SK-N-SH treated with all-trans-retinoic acid at 6 μM for 48 hours (cell line): ENCODE data around the gene CHMP3.

Experiments used
- ATAC-seq: fragments of 200-7000 bp; cut with Tn5 transposase; 3 replicates; pipeline ENCODE4 v1.9.1; 2020; ENCODE audit warnings: mild to moderate bottlenecking, moderate library complexity
- ARNTL ChIP-seq: fragments of 450-650 bp; formaldehyde crosslinking; IDR thresholded peaks from 2 replicates; pipeline ENCODE4 v1.5.0; 2020; ENCODE audit warnings: low read depth, mild to moderate bottlenecking, moderate library complexity, borderline replicate concordance
- BACH2 ChIP-seq: fragments of 250-450 bp; sonication (Bioruptor Pico); IDR thresholded peaks from 2 replicates; pipeline ENCODE4 v1.9.0; 2021; ENCODE audit warnings: mild to moderate bottlenecking, borderline replicate concordance
- CSDC2 ChIP-seq: fragments of 250-450 bp; sonication (Bioruptor Pico); IDR thresholded peaks from 2 replicates; pipeline ENCODE4 v1.5.0; 2020; ENCODE audit warnings: mild to moderate bottlenecking, moderate library complexity
- ESRRG ChIP-seq: fragments of 250-450 bp; sonication (Bioruptor Pico); IDR thresholded peaks from 2 replicates; pipeline ENCODE4 v1.6.1; 2021; ENCODE audit warnings: mild to moderate bottlenecking
- GLIS3 ChIP-seq: fragments of 250-450 bp; sonication (Bioruptor Pico); IDR thresholded peaks from 2 replicates; pipeline ENCODE4 v1.5.0; 2020; ENCODE audit warnings: mild to moderate bottlenecking, moderate library complexity
- ISL1 ChIP-seq: fragments of 250-450 bp; sonication (Bioruptor Pico); IDR thresholded peaks from 2 replicates; pipeline ENCODE4 v2.1.2; 2022; ENCODE audit warnings: mild to moderate bottlenecking, moderate library complexity
- OSR1 ChIP-seq: fragments of 250-450 bp; sonication (Bioruptor Pico); IDR thresholded peaks from 2 replicates; pipeline ENCODE4 v1.8.0; 2022; ENCODE audit warnings: moderate library complexity, mild to moderate bottlenecking, inconsistent platforms
- PATZ1 ChIP-seq: fragments of 250-450 bp; sonication (Bioruptor Pico); IDR thresholded peaks from 2 replicates; pipeline ENCODE4 v1.8.0; 2020; ENCODE audit warnings: mild to moderate bottlenecking, moderate library complexity, borderline replicate concordance
- POU6F1 ChIP-seq: fragments of 250-450 bp; sonication (Bioruptor Pico); IDR thresholded peaks from 2 replicates; pipeline ENCODE4 v1.8.0; 2021; ENCODE audit warnings: low read depth, mild to moderate bottlenecking, moderate library complexity, borderline replicate concordance
- PPARA ChIP-seq: fragments of 250-450 bp; sonication (Bioruptor Pico); IDR thresholded peaks from 2 replicates; pipeline ENCODE4 v1.5.0; 2020; ENCODE audit warnings: mild to moderate bottlenecking, borderline replicate concordance
- SNAI2 ChIP-seq: fragments of 250-450 bp; sonication (Bioruptor Pico); IDR thresholded peaks from 2 replicates; pipeline ENCODE4 v1.5.0; 2020; ENCODE audit warnings: mild to moderate bottlenecking, moderate library complexity
- TCF4 ChIP-seq: fragments of 250-450 bp; sonication (Bioruptor Pico); IDR thresholded peaks from 2 replicates; pipeline ENCODE4 v1.8.0; 2021; ENCODE audit warnings: mild to moderate bottlenecking, moderate library complexity, borderline replicate concordance
- TOX ChIP-seq: fragments of 250-450 bp; sonication (Bioruptor Pico); IDR thresholded peaks from 2 replicates; pipeline ENCODE4 v1.8.0; 2021; ENCODE audit warnings: mild to moderate bottlenecking, moderate library complexity, borderline replicate concordance
- TSHZ2 ChIP-seq: fragments of 250-450 bp; sonication (Bioruptor Pico); IDR thresholded peaks from 2 replicates; pipeline ENCODE4 v1.5.0; 2020; ENCODE audit warnings: mild to moderate bottlenecking, moderate library complexity
- ZC3H10 ChIP-seq: fragments of 250-450 bp; sonication (Bioruptor Pico); IDR thresholded peaks from 2 replicates; pipeline ENCODE4 v1.5.1; 2021; ENCODE audit warnings: mild to moderate bottlenecking, moderate library complexity
- ZFP3 ChIP-seq: fragments of 250-450 bp; sonication (Bioruptor Pico); IDR thresholded peaks from 2 replicates; pipeline ENCODE4 v1.5.0; 2020; ENCODE audit warnings: mild to moderate bottlenecking, moderate library complexity
- ZFP30 ChIP-seq: fragments of 450-650 bp; formaldehyde crosslinking; IDR thresholded peaks from 2 replicates; pipeline ENCODE4 v1.5.0; 2022; ENCODE audit warnings: mild to moderate bottlenecking, moderate library complexity
- ZNF565 ChIP-seq: fragments of 450-650 bp; formaldehyde crosslinking; conservative IDR thresholded peaks from 2 replicates; pipeline ENCODE4 v1.5.0; 2020; ENCODE audit warnings: low read depth, mild to moderate bottlenecking, moderate library complexity
- ZNF70 ChIP-seq: fragments of 450-650 bp; formaldehyde crosslinking; IDR thresholded peaks from 2 replicates; pipeline ENCODE4 v1.5.0; 2020; ENCODE audit warnings: mild to moderate bottlenecking, moderate library complexity
- ZNF8 ChIP-seq: fragments of 450-650 bp; formaldehyde crosslinking; IDR thresholded peaks from 2 replicates; pipeline ENCODE4 v1.5.0; 2020; ENCODE audit warnings: mild to moderate bottlenecking, moderate library complexity

Gene CHMP3

GRCh38 chr2:86454238-86454637, 109.0 kb downstream of the CHMP3 start:
- TF ChIP-seq ESRRG (CRISPR knock-in tag): no peak
- no peak for TF ChIP-seq POU6F1 (CRISPR knock-in tag)
- no peak for TF ChIP-seq OSR1
- no peak for TF ChIP-seq GLIS3 (CRISPR knock-in tag)
- TF ChIP-seq ZNF70 (CRISPR knock-in tag): no peak
- no peak for TF ChIP-seq ISL1 (CRISPR knock-in tag)
- TF ChIP-seq PATZ1 (CRISPR knock-in tag): no peak
- TF ChIP-seq ZFP3 (CRISPR knock-in tag): no peak
- TF ChIP-seq ZC3H10 (CRISPR knock-in tag): no peak
- TF ChIP-seq ARNTL (CRISPR knock-in tag): no peak
- no peak for TF ChIP-seq TOX
- TF ChIP-seq PPARA (CRISPR knock-in tag): no peak
- TF ChIP-seq TCF4 (CRISPR knock-in tag): no peak
- no peak for TF ChIP-seq ZFP30 (CRISPR knock-in tag)
- ATAC-seq: no peak

DNA sequence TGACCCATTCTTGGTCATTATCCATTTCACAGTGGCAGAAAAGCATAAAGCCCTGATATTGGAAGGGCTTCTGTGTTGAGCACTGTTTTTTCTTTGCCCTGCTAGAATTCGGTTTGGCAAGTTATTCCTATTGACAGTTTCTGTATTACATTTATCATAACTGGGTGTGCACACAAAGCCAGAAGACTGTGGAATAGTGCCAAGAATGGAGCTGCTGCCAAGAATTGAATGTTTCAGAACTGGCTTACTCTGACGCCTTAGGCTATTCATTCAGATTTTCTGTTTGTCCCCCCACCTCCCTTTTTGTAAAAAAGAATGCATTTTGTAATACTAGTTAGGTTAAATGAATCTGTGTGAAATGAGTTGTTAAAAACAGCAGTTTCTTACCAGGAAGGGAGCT, 109.4 kb downstream of the CHMP3 start:
- TF ChIP-seq ISL1 (CRISPR knock-in tag) (no peak), TCF4 (CRISPR knock-in tag) (no peak), TSHZ2 (no peak), TOX (no peak), SNAI2 (CRISPR knock-in tag) (no peak), ZNF565 (no peak), PPARA (CRISPR knock-in tag) (no peak), PATZ1 (CRISPR knock-in tag) (no peak), ZNF8 (no peak), POU6F1 (CRISPR knock-in tag) (no peak), ZNF70 (CRISPR knock-in tag) (no peak), OSR1 (no peak), BACH2 (no peak), GLIS3 (CRISPR knock-in tag) (no peak), CSDC2 (CRISPR knock-in tag) (no peak), ARNTL (CRISPR knock-in tag) (no peak)
- peak; percentile 49; the same call in 2 of the 3 replicates for ATAC-seq
